HG03097 (cell line): Measurements from ENCODE around the gene HSD17B8.
"Not testable (repeated sequence)": the region's sequence is repeated elsewhere in the genome, so short reads cannot be mapped to it uniquely, and the experiment has no call there.

Experiments
- ATAC-seq: cut with Tn5 transposase; IDR thresholded peaks from one replicate; pipeline ENCODE4 v1.9.1; 2021; ENCODE audit not compliant: unreplicated experiment, low FRiP score

The HSD17B8 gene

DNA sequence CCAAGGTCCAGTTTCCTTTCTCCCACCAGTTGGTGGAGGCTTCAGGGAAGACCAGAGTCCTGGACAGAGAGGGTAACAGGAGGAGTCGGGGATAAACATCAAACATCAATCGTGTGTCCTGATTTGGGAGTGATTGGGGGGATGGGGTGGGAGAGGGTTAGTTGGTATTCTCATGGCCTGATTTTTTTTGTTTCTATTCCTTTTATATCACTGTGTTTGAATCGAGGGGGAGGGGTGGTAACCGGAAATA is 365 bp upstream of the HSD17B8 start:
- no peak for ATAC-seq

DNA sequence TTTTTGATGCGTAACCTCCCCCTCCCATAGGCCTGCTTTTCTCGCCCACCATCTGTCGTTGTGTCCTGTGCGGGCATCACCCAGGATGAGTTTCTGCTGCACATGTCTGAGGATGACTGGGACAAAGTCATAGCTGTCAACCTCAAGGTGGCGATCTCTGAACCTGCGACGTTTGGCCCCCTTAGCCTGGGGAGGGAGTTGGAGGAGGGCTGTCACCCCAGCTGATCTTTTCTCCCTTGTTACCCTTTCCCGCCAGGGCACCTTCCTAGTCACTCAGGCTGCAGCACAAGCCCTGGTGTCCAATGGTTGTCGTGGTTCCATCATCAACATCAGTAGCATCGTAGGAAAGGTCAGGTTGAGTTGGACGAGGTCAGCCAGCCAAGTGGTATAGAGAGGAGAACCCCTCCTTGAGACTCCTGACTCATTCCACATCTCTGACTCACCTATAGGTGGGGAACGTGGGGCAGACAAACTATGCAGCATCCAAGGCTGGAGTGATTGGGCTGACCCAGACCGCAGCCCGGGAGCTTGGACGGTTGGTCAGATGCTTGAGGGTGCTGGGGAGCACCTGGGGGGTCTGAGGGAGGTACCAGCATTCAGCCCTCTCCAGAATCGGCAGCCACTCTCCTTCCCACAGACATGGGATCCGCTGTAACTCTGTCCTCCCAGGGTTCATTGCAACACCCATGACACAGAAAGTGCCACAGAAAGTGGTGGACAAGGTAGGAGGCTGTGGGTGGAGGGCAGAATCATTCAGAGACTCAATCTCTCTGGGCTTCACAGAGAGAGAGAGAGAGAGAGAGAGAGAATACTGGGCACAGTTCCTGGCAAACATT is 954 bp downstream of the HSD17B8 start:
- ATAC-seq: no peak

DNA sequence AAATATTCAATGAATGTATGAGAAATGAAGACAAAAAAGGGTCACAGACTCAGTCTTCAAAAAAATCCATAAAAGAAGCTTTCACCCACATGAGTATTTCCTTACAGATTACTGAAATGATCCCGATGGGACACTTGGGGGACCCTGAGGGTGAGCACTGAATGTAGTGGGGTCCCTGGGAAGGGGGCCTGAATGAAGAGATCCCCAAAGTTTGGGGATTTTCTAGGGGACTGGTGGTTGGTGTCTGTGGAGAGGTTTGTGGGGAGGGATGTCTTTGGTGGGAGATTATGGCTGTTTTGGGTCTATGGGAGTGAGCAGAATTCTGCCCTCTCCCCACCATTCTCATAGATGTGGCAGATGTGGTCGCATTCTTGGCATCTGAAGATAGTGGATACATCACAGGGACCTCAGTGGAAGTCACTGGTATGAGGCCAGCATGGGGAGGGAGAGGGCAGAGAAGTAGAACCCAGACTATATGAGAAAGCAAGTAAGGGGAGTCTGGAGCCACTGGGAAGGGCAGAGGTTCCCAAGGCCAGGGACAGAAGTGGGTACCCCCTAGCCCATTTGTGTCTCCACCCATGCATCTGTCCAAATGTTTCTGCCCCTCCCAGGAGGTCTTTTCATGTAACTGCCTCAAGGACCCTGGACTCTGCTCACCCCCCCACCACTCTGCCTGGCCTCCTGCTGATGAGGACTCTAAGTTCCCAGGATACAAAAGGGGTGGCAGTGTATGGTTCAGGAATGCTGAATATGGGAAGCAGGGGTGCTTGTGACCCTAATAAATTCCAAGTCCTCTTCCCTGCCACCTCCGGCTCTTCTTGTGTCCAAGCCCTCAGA is 1.8 kb downstream of the HSD17B8 start:
- no peak for ATAC-seq

- ATAC-seq: no peak
Observed at GRCh38 chr6:33206864-33207551, 2.6 kb downstream of the HSD17B8 start.

DNA sequence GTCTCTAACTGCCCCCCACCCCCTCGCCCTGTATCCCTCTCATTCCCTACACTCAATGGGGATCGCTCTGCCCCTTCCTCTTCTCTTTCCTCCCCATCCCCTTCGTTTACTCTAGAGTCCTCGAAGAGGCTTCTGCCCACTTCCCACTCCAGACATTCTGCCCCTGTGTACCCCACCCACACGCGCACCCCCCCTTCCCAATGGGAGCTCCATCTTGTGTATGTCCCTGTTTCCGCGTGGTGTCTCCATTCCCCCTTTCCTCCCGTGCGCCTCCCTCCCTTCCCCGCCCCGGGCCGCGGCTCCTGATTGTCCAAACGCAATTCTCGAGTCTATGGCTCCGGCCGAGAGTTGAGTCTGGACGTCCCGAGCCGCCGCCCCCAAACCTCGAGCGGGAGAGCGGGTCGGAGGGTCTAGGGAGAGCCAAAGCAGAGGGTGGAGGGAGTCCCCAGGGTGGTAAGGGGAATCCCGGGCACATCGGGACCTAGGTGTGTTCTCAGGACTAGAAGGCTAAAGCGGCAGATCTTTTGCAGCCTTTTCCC is 3.2 kb downstream of the HSD17B8 start:
- ATAC-seq: no peak

- no peak for ATAC-seq
Observed at GRCh38 chr6:33208091-33208967, 3.9 kb downstream of the HSD17B8 start, which contains the start of gene RING1. TSS of gene RING1 (plus strand) at chr6:33208500. CDS start at chr6:33208823, 323 bp downstream.

- no peak for ATAC-seq
Observed at GRCh38 chr6:33209856-33210255, 5.4 kb downstream of the HSD17B8 start.

DNA sequence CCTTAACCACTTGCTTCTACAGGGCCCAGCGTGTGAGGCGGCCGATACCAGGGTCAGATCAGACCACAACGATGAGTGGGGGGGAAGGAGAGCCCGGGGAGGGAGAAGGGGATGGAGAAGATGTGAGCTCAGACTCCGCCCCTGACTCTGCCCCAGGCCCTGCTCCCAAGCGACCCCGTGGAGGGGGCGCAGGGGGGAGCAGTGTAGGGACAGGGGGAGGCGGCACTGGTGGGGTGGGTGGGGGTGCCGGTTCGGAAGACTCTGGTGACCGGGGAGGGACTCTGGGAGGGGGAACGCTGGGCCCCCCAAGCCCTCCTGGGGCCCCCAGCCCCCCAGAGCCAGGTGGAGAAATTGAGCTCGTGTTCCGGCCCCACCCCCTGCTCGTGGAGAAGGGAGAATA is 6.7 kb downstream of the HSD17B8 start:
- ATAC-seq: no peak

DNA sequence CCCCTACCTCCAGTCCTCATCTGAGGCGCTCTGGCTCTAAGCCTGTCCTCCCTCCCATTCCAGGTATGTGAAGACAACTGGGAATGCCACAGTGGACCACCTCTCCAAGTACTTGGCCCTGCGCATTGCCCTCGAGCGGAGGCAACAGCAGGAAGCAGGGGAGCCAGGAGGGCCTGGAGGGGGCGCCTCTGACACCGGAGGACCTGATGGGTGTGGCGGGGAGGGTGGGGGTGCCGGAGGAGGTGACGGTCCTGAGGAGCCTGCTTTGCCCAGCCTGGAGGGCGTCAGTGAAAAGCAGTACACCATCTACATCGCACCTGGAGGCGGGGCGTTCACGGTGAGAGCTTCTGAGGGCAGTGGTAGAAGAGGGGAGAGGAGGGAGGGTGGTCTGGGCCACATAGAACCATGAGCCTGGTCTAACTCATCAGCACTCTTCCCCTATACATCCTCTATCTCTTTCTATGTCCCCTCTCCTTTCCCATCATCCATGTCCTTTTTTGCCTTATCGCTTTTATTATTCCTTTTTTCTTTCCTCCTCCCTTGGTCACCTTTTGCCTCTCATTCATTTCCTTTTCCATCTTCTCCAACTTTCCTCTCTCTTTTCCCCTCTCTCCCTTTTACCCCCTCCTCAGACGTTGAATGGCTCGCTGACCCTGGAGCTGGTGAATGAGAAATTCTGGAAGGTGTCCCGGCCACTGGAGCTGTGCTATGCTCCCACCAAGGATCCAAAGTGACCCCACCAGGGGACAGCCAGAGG is 7.4 kb downstream of the HSD17B8 start:
- ATAC-seq: no peak

DNA sequence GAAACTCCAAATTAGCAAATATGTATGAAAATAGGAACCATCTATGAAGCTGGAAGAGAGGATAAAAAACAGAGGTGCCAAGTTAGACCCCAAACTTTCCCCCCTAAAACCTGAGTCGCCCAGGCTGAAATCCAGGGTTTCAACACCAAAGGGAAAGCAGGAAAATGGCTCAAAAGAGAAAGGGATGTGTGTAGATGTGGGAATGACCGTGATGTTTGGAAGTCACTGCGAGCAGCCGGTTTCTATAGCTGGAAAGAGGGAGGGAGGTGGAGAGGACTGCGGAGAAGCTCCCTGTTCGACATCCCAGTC is 8.4 kb downstream of the HSD17B8 start:
- no peak for ATAC-seq

DNA sequence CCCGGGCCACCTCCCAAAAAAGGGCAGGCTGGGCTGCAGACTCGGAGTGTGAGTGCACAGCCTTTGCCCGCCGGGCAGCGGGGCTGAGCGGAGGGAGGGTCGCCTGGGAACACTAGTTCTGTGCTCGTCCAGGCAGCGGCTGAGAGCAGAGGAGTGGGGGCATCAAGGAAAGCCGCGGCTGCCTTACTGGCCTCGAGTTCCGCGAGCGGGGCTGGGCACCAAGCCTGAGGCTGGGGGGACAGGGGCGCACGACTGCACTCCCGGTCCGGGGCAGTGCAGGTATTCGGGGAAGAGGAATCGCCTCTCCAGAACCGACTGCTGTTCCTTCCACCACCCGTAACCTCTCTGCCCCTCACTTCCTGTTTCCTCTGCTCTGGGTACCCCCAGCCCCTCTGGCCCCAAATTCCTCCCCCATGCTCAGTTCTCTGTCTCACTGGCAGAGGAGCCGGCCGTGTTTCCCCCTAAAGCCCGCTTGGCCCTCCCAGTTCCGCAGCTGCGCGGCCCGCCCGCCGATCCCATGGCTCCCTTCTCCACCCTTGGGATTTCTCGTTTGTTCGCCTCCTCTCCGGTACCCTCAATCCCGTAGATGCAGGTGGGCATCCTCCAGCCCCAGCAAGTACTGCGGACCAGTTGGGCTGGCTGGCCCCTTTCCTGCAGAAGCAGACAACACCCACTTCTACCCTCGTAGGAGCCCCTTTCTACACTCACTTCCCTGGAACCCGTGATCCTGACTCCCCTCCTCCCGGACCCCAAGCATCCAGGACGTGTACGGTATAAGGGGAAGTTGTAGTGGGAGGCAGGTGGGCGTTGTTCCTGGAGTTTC is 8.9 kb downstream of the HSD17B8 start:
- no peak for ATAC-seq

DNA sequence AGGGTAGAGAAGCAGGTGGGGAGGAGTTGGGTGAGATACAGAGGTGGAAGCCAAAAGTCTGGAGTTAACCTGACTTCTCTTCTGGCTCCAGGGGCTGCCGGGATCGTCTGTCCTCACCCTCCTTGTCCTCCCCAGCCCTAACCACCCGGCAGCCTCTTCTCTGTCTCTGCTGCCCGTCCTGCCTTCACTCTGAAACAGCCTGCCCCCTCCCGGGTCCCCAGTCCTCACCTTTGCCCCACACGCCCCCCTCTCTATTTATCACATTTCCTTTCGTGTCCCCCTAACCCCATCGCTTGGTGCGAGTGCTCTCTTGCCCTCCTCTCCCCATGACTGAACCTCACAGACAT is 9.5 kb downstream of the HSD17B8 start:
- ATAC-seq: no peak

DNA sequence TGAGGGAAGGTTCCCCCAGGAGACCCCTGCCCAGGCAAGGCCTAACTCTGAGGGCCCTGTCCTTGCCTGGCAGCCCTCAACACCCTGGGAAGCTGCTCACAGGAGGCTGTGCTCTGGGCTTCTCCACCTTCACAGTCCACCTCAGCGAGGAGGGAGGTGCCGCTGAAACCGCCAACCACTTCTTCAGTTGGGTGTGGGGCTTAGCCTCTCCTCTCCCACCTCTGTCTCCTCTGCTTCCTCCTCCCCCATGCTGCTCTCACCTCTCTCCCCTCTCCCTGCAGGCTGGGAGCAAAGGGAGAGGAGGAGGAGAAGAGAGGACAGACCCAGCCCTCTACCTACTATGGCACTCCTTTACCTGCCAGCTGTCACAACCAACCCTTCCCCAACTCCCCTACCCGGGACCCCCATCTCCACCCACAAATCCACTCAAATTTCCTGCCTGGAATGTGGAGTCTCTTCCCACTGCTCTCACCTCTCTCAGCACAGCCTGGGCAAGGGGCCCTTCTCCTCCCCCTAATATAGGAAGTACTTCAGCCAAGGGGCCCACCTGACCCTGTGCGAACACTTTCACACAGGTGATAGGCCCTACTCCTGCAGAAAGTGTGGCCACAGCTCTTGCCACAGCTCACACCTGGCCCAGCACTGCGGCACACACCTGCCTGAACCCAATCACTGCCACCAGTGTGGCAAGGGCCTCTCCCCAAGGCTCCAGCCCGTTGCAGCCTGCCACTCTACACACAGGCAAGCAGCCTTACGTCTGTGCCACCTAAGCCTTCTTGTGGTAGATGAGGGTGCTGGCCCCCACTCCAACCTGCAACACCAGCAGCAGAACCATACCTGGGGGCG is 11.0 kb downstream of the HSD17B8 start:
- no peak for ATAC-seq

- ATAC-seq: no peak
Observed at GRCh38 chr6:33216117-33216649, 11.7 kb downstream of the HSD17B8 start.

GRCh38 chr6:33217246-33217645 is 12.8 kb downstream of the HSD17B8 start:
- ATAC-seq: no peak

DNA sequence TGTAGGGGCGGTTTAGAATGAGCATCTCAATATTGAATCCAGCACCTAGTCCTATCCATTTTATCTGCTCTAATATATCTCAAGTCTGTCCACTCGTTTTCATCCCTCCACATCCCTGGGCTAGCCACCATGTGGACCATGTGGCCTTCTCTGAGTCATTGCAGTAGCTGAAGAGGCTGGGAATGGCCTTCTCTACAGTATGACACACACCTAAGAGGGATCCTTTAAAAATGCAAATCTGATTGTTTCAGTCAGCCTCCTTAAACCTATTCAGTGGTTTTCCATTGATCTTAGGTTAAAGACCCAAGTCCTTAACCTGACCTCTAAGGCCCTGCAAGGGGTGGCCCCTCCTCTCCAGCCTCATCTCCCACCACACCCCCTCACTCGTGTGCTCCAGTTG is 13.2 kb downstream of the HSD17B8 start:
- no peak for ATAC-seq

GRCh38 chr6:33226503-33227120 is 22.2 kb downstream of the HSD17B8 start:
- not testable (repeated sequence) for ATAC-seq
